ENCODE results near the gene ABCC1.

DNA sequence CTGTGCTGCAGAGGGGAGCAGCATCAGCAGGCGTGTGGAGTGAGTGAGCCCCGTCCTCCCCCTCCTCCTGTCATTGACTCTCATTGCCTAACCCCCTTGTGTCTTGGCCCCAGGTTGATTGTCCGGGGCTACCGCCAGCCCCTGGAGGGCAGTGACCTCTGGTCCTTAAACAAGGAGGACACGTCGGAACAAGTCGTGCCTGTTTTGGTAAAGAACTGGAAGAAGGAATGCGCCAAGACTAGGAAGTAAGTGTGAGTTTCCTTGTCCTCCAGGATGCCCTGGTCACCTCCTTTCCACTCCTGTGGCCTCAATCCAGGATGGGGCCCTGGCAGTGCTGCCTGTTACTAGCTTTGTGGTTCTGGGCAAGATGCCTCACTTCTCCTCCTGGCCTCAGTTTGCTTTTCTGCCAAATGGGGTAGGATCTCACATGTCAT, 87.0 kb downstream of the ABCC1 start:
- TF ChIP-seq POLR2A (IDR thresholded peaks at IDR 0.05; ENCODE audit: control extremely low read depth in 1 of 2, low read depth in 2 of 2, low read length in 2 of 2) (no peak), ZNF274 (IDR thresholded peaks at IDR 0.05; ENCODE audit: borderline replicate concordance, extremely low read depth, low read length) (no peak), POLR2AphosphoS5 (IDR thresholded peaks at IDR 0.05; ENCODE audit: low read depth, low read length) (no peak), CHD2 (IDR thresholded peaks at IDR 0.05; ENCODE audit: low read length) (no peak), SIN3A (conservative IDR thresholded peaks at IDR 0.05 in 1 of 2, IDR thresholded peaks at IDR 0.05 in 1 of 2; ENCODE audit: low read depth in 1 of 2, low read length in 2 of 2) (no peak), SRF (IDR thresholded peaks at IDR 0.05; ENCODE audit: low read depth, low read length) (no peak), GABPA (IDR thresholded peaks at IDR 0.05; ENCODE audit: borderline replicate concordance, insufficient read depth, low read length) (no peak)
- TF ChIP-seq, protein P1, sequence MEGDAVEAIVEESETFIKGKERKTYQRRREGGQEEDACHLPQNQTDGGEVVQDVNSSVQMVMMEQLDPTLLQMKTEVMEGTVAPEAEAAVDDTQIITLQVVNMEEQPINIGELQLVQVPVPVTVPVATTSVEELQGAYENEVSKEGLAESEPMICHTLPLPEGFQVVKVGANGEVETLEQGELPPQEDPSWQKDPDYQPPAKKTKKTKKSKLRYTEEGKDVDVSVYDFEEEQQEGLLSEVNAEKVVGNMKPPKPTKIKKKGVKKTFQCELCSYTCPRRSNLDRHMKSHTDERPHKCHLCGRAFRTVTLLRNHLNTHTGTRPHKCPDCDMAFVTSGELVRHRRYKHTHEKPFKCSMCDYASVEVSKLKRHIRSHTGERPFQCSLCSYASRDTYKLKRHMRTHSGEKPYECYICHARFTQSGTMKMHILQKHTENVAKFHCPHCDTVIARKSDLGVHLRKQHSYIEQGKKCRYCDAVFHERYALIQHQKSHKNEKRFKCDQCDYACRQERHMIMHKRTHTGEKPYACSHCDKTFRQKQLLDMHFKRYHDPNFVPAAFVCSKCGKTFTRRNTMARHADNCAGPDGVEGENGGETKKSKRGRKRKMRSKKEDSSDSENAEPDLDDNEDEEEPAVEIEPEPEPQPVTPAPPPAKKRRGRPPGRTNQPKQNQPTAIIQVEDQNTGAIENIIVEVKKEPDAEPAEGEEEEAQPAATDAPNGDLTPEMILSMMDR (IDR thresholded peaks at IDR 0.05; ENCODE audit: control extremely low read depth in 1 of 3, insufficient read depth in 1 of 3, low read depth in 1 of 3, low read length in 3 of 3) = no peak
